ENCODE results near the gene ARHGAP29. TPM values are rescaled to one million over a fixed set of nuclear protein-coding genes. Genes with fewer than 3 reads are reported as not detected.

ARHGAP29 gene
- total RNA-seq, 1 experiment from 2014 or later: 197 TPM

DNA sequence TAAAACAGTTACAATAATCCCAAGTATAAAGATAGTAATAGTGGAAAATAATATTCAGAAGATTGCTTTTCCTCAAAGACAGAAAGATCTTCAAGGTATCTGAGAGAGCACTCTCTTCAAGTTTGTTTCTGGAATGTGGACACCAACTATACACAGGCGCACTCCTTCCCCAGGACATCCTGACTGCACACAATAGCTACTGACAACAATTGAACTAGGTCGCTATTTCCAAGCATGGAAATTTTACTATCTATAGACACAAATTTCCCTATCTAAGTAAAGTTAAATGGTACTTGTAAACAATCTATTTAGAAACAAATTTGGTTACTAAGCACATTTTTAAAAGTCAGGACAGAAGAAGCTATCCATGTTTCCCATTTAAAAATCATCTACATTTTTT, 19.1 kb downstream of the ARHGAP29 start:
- no TSS peak for BruUV-seq (replicated peaks)
- TF ChIP-seq, protein P1, sequence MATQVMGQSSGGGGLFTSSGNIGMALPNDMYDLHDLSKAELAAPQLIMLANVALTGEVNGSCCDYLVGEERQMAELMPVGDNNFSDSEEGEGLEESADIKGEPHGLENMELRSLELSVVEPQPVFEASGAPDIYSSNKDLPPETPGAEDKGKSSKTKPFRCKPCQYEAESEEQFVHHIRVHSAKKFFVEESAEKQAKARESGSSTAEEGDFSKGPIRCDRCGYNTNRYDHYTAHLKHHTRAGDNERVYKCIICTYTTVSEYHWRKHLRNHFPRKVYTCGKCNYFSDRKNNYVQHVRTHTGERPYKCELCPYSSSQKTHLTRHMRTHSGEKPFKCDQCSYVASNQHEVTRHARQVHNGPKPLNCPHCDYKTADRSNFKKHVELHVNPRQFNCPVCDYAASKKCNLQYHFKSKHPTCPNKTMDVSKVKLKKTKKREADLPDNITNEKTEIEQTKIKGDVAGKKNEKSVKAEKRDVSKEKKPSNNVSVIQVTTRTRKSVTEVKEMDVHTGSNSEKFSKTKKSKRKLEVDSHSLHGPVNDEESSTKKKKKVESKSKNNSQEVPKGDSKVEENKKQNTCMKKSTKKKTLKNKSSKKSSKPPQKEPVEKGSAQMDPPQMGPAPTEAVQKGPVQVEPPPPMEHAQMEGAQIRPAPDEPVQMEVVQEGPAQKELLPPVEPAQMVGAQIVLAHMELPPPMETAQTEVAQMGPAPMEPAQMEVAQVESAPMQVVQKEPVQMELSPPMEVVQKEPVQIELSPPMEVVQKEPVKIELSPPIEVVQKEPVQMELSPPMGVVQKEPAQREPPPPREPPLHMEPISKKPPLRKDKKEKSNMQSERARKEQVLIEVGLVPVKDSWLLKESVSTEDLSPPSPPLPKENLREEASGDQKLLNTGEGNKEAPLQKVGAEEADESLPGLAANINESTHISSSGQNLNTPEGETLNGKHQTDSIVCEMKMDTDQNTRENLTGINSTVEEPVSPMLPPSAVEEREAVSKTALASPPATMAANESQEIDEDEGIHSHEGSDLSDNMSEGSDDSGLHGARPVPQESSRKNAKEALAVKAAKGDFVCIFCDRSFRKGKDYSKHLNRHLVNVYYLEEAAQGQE (IDR thresholded peaks at IDR 0.05; ENCODE audit: insufficient read depth in 1 of 2, low read depth in 2 of 2, low read length in 1 of 2): no peak
- TF ChIP-seq SIN3A (IDR thresholded peaks at IDR 0.05; ENCODE audit: borderline replicate concordance, insufficient read depth, low read depth, low read length) (no peak), POLR2AphosphoS5 (IDR thresholded peaks at IDR 0.05; ENCODE audit: low read depth, low read length) (no peak), TCF7L2 (IDR thresholded peaks at IDR 0.05; ENCODE audit: low read depth, low read length) (no peak)
- TF ChIP-seq, protein P2, sequence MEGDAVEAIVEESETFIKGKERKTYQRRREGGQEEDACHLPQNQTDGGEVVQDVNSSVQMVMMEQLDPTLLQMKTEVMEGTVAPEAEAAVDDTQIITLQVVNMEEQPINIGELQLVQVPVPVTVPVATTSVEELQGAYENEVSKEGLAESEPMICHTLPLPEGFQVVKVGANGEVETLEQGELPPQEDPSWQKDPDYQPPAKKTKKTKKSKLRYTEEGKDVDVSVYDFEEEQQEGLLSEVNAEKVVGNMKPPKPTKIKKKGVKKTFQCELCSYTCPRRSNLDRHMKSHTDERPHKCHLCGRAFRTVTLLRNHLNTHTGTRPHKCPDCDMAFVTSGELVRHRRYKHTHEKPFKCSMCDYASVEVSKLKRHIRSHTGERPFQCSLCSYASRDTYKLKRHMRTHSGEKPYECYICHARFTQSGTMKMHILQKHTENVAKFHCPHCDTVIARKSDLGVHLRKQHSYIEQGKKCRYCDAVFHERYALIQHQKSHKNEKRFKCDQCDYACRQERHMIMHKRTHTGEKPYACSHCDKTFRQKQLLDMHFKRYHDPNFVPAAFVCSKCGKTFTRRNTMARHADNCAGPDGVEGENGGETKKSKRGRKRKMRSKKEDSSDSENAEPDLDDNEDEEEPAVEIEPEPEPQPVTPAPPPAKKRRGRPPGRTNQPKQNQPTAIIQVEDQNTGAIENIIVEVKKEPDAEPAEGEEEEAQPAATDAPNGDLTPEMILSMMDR (IDR thresholded peaks at IDR 0.05): no peak
- peaks cover 31% of the 10 kb centered on the region for H3K36me3 ChIP-seq (ENCODE audit: control insufficient read depth, insufficient read depth, low read length)
- H3K4me1 ChIP-seq (ENCODE audit: control insufficient read depth, insufficient read depth, low read length): peaks cover 89% of the 10 kb centered on the region
- H3K27ac ChIP-seq (ENCODE audit: low read length): peak overlapping the region; percentile 83
- in situ Hi-C loops (cut with HindIII; ENCODE audit: low pct_unique_long_range_greater_than_20kb, low sequenced_read_pairs) (no loop called here), intact Hi-C loops (cut with micrococcal nuclease; ENCODE audit: unreplicated experiment) (no loop called here)
- H3K9me3 ChIP-seq (ENCODE audit: control insufficient read depth, insufficient read depth, low read depth, low read length): no peaks in the 10 kb centered on the region
- POLR2A ChIA-PET: interaction anchor here (1.1 kb wide), 1 partner anchor 10 kb away, joined by 4 read pairs; no protein-coding TSS in a partner anchor
- no peaks in the 10 kb centered on the region for H3K27me3 ChIP-seq (ENCODE audit: control insufficient read depth, insufficient read depth, low read length)
- CTCF ChIA-PET: interaction anchor here (0.6 to 1.1 kb wide), 2 partner anchors 21 to 117 kb away, joined by 3 to 6 read pairs; no protein-coding TSS in a partner anchor
- ATAC-seq (no peak), DNase-seq (ENCODE audit: low read depth, low spot score) (no peak)
- no peak overlapping the region for H3K4me3 ChIP-seq (ENCODE audit: low read depth in 2 of 2, low read length in 2 of 2)

DNA sequence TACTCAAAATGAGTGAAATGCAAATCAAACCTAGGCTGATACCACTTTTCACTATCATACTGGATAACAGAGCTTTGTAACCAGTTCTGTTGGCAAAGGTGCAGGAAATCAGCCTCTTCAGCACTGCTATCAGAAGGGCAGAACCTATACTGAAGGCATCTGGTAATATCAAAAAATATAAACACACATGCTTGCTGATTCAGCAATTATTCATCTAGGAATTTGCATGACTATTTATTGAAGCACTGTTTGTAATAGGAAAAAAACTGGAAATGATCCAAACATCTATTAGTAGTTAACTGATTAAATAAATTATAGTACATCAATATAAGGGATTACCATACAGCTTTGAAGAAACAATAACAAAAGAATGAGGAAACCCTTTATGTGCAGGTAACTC, 21.4 kb downstream of the ARHGAP29 start:
- DNase-seq (ENCODE audit: low read depth, low spot score): no peak
- Histone ChIP-seq H3K27me3 (ENCODE audit: control insufficient read depth, insufficient read depth, low read length) (no peaks in the 10 kb centered on the region), H3K4me1 (ENCODE audit: control insufficient read depth, insufficient read depth, low read length) (peaks cover 79% of the 10 kb centered on the region), H3K4me3 (ENCODE audit: low read depth in 2 of 2, low read length in 2 of 2) (no peak overlapping the region), H3K36me3 (ENCODE audit: control insufficient read depth, insufficient read depth, low read length) (peaks cover 35% of the 10 kb centered on the region), H3K9me3 (ENCODE audit: control insufficient read depth, insufficient read depth, low read depth, low read length) (no peaks in the 10 kb centered on the region), H3K27ac (ENCODE audit: low read length) (peak overlapping the region; percentile 75)
- peak; percentile 45; the same call in 1 of the 2 replicates for ATAC-seq
- BruUV-seq (replicated peaks): no TSS peak
- TF ChIP-seq, protein P2 (IDR thresholded peaks at IDR 0.05): no peak
- TF ChIP-seq, protein P1 (IDR thresholded peaks at IDR 0.05; ENCODE audit: insufficient read depth in 1 of 2, low read depth in 2 of 2, low read length in 1 of 2): no peak
- TF ChIP-seq POLR2AphosphoS5 (IDR thresholded peaks at IDR 0.05; ENCODE audit: low read depth, low read length): no peak
- no peak for TF ChIP-seq TCF7L2 (IDR thresholded peaks at IDR 0.05; ENCODE audit: low read depth, low read length)
- TF ChIP-seq SIN3A (IDR thresholded peaks at IDR 0.05; ENCODE audit: borderline replicate concordance, insufficient read depth, low read depth, low read length): no peak
- intact Hi-C loops (cut with micrococcal nuclease; ENCODE audit: unreplicated experiment): no loop called here
- ChIA-PET POLR2A (interaction anchor here (0.5 kb wide), 1 partner anchor 18 kb away, joined by 3 read pairs; no protein-coding TSS in a partner anchor), CTCF (interaction anchor here (0.6 kb wide), 1 partner anchor 176 kb away, joined by 3 read pairs; no protein-coding TSS in a partner anchor)
- in situ Hi-C loops (cut with HindIII; ENCODE audit: low pct_unique_long_range_greater_than_20kb, low sequenced_read_pairs): no loop called here

Measured in Panc1 (cell line).